ENCODE results near the gene CASK.
"Not testable (repeated sequence)": the region's sequence is repeated elsewhere in the genome, so short reads cannot be mapped to it uniquely, and the experiment has no call there.

CASK gene

DNA sequence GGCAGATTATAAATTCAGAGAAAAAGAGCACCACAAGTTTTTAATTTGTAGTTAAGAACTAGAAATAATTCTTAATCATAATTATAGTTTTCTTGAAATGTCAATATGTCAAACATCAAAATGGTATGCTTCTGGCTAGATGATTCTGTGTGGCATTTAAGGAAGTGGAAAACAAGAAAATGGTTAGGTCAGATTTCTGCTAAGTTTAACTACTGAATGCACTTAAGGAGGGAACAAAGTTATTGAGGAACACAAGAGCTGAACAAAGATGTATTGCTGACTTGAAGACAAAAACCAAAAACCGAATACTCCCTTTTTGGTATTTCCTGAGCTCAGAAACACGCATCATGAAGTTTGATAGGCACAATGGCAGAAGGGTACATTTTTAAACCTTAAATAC lies 293.3 kb downstream of the CASK start:
- Mint-ChIP-seq H3K4me3 (no peak overlapping the region), H3K36me3 (peaks cover 32% of the 10 kb centered on the region)
- no peak for ATAC-seq

DNA sequence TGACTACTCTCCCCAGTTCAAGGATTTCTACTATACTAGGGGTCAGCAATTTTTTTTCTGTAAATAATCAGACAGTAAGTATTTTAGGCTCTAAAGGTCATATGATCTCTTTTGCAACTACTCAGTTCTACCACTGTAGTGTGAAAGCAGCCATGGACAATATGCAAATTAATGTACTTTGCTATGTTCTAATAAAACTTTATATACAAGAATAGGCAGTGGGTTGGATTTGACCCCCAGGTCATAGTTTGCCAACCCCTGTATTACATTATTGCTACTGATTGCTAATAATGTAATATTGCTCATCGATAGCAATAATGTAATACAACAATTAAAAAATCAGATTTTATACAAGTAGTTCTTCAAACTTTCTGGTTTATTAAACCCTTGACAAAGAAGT lies 293.8 kb downstream of the CASK start:
- DNase-seq (ENCODE audit: low spot score in 2 of 2): no peak
- no peak overlapping the region for H3K27ac Mint-ChIP-seq
- peaks cover 33% of the 10 kb centered on the region for H3K36me3 Mint-ChIP-seq
- H3K9me3 Mint-ChIP-seq: no peaks in the 10 kb centered on the region
- ATAC-seq: no peak
- H3K4me3 Mint-ChIP-seq: no peak overlapping the region
- H3K4me1 Mint-ChIP-seq: no peaks in the 10 kb centered on the region

More for the DNA sequence above, 293.3 kb downstream of the CASK start:
- Mint-ChIP-seq H3K4me1 (no peaks in the 10 kb centered on the region), H3K27ac (no peak overlapping the region), H3K9me3 (no peaks in the 10 kb centered on the region)
- no peak for DNase-seq (ENCODE audit: low spot score in 2 of 2)

DNA sequence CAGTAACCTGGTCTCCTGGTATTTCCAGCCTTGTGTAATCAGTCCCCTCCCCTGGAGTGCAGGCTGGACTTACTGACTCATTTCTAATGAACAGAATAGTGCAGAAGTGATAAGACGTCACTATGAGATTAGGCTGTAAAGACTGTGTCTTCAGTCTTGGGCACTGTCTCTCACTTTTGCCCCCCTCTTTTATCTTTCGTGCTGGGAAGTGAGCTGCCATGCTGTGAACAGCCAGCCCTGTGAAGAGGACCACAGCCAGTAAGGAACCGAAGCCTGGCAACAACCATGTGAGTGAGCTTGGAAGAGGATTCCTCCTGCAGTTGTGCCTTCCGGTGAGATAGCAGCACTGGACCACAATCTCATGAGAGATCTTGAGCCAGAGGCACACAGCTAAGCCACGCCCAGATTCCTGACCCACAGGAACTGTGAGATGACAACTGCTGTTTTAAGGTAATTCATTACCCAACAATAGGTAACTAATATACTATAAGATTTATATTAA lies 302.1 kb downstream of the CASK start:
- DNase-seq (ENCODE audit: low spot score in 2 of 2) (no peak), ATAC-seq (no peak)
- Mint-ChIP-seq H3K4me3 (no peak overlapping the region), H3K36me3 (peaks cover 26% of the 10 kb centered on the region), H3K27ac (no peak overlapping the region), H3K9me3 (no peaks in the 10 kb centered on the region), H3K4me1 (peaks cover 5% of the 10 kb centered on the region)

DNA sequence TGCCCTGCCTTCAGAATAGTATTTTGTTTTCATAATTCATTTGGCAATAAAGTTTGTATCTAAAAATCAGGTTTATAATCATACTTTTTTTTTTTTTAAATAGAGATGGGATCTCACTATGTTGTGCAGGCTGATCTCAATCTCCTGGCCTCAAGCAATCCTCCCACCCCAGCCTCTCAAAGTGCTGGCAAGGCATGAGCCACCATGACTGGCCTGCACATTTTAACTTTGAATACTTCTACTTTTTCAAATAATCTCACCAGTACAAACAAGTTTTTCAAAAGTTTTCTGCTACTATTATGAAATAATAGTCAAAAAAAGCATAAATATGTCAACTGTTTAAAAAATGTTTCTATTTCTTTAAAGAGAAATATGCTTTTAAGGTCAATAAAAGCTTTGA lies 304.1 kb downstream of the CASK start:
- Mint-ChIP-seq H3K4me1 (peaks cover 5% of the 10 kb centered on the region), H3K36me3 (peaks cover 6% of the 10 kb centered on the region), H3K27ac (no peak overlapping the region), H3K4me3 (no peak overlapping the region), H3K9me3 (no peaks in the 10 kb centered on the region)
- no peak for DNase-seq (ENCODE audit: low spot score in 2 of 2)
- ATAC-seq: no peak

DNA sequence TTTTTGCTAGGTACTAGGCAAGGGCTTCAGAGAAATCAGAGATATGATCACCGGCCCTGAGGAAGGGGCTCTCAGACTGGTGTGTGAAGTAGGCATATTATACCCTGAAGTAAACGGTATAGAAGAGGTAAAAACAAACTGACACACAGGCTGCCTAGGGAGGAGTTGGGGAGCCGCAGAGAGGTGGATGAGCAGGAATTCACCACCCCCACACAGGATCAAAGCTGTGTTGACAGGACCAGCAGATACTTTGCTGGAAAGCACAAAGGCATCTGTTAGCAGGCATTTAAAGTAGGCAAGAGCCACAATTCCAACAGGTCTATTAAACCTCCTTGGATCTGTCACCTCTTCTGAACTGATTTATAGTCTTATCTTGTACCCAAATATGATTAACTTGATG lies 306.4 kb downstream of the CASK start:
- Mint-ChIP-seq H3K9me3 (no peaks in the 10 kb centered on the region), H3K4me3 (no peak overlapping the region), H3K27ac (no peak overlapping the region), H3K4me1 (peaks cover 5% of the 10 kb centered on the region), H3K36me3 (no peaks in the 10 kb centered on the region)
- DNase-seq (ENCODE audit: low spot score in 2 of 2) (no peak), ATAC-seq (no peak)

DNA sequence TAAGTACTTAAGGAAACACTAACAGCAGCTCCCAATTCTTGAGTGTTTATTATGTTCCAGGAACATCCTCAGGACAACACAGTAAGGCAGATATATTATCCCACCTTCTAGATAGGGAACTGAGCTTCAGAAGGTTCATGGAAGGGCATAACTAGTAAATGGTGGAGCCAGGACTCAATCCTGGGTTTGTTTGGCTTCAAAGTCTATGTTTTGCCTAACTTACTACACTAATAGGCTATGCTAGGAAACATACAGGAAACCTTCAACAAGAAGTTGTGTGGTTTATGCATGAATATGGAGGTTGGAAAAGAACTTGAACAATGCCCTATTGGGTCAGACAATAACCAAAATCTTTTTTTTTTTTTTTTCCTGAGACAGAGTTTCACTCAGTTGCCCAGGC lies 307.1 kb downstream of the CASK start:
- H3K27ac Mint-ChIP-seq: no peak overlapping the region
- no peak for DNase-seq (ENCODE audit: low spot score in 2 of 2)
- H3K4me3 Mint-ChIP-seq: no peak overlapping the region
- H3K36me3 Mint-ChIP-seq: no peaks in the 10 kb centered on the region
- no peak for ATAC-seq
- H3K4me1 Mint-ChIP-seq: peaks cover 5% of the 10 kb centered on the region
- no peaks in the 10 kb centered on the region for H3K9me3 Mint-ChIP-seq

DNA sequence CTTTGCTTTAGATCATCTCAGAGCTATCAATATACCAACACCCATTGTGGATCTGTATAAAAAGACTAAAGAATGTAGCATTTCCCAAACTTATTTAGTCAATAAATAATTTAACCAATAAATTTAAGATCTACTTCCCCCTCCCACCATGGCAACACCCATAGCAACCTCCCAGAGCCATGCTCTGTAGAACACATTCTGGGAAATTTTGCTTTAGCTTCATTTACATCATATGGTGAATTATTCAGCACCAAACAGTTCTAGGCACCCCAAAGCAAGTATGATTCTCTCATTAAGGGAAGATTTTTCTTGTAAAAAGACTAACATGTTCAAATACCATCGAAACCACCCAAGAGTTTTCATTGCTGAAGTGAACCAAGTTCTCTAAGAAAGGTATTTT lies 315.1 kb downstream of the CASK start:
- Mint-ChIP-seq H3K27ac (no peak overlapping the region), H3K36me3 (peaks cover 16% of the 10 kb centered on the region), H3K4me3 (no peak overlapping the region), H3K4me1 (no peaks in the 10 kb centered on the region), H3K9me3 (no peaks in the 10 kb centered on the region)
- no peak for ATAC-seq
- DNase-seq (ENCODE audit: low spot score in 2 of 2): no peak

DNA sequence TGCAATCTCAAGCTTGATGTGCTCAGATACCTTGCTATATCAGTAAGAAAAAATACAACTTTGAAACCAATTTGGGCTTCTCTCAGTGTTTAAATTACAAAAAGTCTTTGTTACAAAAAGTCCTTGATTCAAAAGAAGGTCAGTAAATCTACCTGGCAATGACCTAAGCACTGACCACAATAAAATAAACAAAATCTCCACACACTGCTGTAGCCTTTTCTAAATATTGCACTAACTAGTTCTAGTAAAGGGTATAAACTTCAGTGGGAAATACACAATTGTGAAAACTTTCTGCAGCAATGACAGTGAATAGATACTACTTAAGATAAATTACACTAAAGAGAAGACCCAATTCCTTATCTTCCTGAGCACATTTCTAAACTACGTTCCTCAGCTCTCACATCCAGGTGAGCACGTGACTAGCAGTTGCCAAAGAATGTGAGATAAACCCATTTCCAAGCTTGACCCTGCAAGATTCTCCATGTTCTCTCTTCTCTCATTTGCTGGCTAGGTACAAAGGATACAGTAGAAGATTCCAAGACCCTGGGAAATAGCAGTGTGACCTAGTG lies 316.0 kb downstream of the CASK start:
- Mint-ChIP-seq H3K36me3 (peaks cover 16% of the 10 kb centered on the region), H3K9me3 (no peaks in the 10 kb centered on the region), H3K27ac (no peak overlapping the region), H3K4me1 (no peaks in the 10 kb centered on the region), H3K4me3 (no peak overlapping the region)
- DNase-seq (ENCODE audit: low spot score in 2 of 2) (no peak), ATAC-seq (no peak)

DNA sequence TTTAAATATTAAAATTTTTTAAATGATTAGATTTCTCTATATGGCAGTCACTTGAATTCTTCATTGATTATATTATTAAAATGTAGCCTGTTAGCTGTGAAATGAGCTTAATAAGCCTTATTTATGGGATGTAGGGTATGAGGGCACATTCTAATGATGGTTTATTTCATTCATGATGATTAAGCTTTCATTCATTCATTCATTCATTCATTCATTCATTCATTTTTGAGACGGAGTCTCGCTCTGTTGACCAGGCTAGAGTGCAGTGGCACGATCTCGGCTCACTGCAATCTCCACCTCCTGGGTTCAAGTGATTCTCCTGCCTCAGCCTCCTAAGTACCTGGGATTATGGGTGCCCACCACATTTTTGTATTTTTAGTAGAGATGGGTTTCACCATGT lies 317.3 kb downstream of the CASK start:
- ATAC-seq; H3K9me3 Mint-ChIP-seq; H3K4me3 Mint-ChIP-seq; H3K27ac Mint-ChIP-seq; H3K4me1 Mint-ChIP-seq; DNase-seq (ENCODE audit: low spot score in 2 of 2): not testable (repeated sequence)
- H3K36me3 Mint-ChIP-seq: peaks cover 16% of the 10 kb centered on the region

DNA sequence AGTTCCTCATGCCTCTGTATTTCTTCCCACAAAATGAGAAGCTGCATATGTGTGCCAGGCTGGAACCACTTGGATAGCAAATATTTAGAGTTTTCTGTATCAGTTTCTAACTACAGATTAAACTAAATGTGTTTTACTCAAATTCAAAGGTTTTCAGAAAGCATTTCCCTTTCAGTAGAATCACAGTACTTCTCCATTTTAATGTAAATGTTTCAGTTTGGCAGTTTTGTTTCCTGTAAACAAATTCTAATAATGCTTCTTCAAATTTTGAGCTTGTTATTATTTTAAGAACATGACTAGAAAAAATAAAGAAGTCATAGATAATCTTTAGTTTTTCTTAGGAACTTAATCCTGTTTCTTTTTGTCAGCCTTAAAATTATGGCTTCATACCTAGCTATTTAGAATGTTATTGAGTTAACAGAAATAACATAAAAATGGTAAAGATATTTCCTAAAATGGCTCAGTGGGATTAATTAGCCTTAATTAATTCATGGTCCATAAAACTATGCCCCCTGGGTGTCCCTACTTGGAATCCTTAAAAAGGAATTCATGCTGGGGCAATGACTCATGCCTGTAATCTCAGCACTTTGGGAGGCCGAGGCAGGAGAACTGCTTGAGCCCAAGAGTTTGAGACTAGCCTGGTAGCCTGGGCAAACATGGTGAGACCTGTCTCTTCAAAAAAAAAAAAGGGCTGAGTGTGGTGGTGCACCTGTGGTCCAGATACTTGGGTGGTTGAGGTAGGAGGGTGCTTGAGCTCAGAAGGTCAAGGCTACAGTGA lies 318.4 kb downstream of the CASK start:
- Mint-ChIP-seq H3K4me1 (no peaks in the 10 kb centered on the region), H3K4me3 (no peak overlapping the region), H3K36me3 (peaks cover 9% of the 10 kb centered on the region), H3K9me3 (no peaks in the 10 kb centered on the region), H3K27ac (no peak overlapping the region)
- DNase-seq (ENCODE audit: low spot score in 2 of 2) (no peak), ATAC-seq (no peak)

DNA sequence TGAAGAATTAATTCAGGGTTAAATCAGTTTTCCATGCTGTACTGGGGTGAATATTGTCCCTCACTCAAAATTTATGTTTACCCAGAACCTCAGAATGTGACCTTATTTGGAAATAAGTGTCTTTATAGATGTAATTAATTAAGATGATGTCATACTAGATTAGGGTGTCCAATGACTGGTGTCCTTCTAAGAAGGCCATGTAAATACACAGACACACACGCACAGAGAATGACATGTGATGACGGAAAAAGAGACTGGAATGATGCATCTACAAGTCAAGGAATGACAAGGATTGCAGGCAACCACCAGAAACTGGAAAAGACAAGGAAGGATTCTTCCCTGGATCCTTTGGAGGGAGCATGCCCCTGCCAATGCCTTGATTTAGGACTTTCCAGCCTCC lies 319.2 kb downstream of the CASK start:
- no peak overlapping the region for H3K27ac Mint-ChIP-seq

DNA sequence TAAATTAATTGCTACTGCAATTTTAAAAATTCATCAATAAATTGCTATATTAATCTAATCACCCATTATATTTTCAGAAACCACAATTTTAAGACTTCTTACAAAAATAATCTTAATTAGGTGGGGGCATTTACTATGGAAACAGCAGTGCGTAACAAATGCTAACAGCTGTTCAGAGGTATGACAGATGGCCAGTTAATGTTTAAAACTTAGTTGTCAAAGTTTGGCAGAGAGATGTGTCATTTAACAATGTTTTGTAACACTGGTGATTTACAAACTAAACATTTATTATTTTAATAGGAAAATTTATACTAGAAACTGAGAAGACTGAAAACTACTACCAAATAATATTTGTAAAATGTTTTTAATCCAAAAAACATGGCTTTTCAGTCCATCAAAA lies 319.8 kb downstream of the CASK start:
- Mint-ChIP-seq H3K9me3 (no peaks in the 10 kb centered on the region), H3K4me1 (no peaks in the 10 kb centered on the region), H3K4me3 (no peak overlapping the region), H3K36me3 (no peaks in the 10 kb centered on the region), H3K27ac (no peak overlapping the region)
- no peak for ATAC-seq
- DNase-seq (ENCODE audit: low spot score in 2 of 2): no peak

More for the DNA sequence above, 319.2 kb downstream of the CASK start:
- Mint-ChIP-seq H3K4me1 (no peaks in the 10 kb centered on the region), H3K9me3 (no peaks in the 10 kb centered on the region), H3K4me3 (no peak overlapping the region), H3K36me3 (peaks cover 1% of the 10 kb centered on the region)
- DNase-seq (ENCODE audit: low spot score in 2 of 2): no peak
- no peak for ATAC-seq

DNA sequence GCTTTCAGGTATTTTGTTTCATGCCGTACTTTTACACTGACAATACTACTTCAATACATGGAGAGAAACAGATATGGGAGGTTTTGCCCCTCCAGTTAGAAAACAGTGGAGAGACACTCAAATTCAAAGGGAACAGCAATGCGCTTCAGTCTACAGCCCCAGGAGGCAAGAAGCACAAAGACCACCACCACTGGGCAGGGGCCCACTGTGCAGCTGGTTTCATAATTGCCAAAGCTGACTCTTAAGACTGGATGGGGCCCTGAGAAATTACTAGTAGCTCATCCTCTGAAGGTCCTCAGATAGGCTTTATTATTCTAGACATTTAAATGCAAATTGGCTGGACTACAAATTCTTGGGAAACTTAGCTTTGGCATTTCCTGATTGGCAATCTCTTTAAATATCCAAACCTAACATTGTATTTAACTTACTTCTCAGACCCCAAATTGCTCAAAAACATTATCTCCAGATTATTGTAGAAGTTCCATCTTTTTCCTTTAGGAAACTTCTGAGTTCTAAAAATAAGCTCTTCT lies 320.5 kb downstream of the CASK start:
- DNase-seq (ENCODE audit: low spot score in 2 of 2): no peak
- Mint-ChIP-seq H3K4me1 (no peaks in the 10 kb centered on the region), H3K27ac (no peak overlapping the region), H3K36me3 (no peaks in the 10 kb centered on the region), H3K9me3 (no peaks in the 10 kb centered on the region), H3K4me3 (no peak overlapping the region)
- ATAC-seq: no peak

DNA sequence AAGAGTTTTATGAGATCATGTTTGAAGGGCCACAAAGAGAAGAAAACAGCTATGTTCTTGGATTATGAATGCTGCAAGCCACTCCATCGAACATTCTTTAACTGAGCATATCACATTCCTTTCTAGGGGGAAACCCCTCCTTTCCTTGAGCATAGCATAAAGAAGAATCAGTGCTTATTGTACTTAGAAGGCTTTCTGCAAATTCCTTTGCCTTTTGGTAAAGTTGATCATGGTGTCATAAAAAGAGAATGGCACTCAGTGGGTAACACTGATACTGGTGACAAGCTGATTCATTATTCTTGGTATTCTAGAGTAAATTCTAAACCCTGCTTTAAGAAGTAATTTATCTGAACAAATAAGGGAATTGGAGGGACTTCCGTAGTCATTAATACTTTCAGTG lies 323.1 kb downstream of the CASK start:
- ATAC-seq (no peak), DNase-seq (ENCODE audit: low spot score in 2 of 2) (no peak)
- Mint-ChIP-seq H3K27ac (no peak overlapping the region), H3K4me3 (no peak overlapping the region), H3K4me1 (no peaks in the 10 kb centered on the region), H3K36me3 (no peaks in the 10 kb centered on the region), H3K9me3 (no peaks in the 10 kb centered on the region)

DNA sequence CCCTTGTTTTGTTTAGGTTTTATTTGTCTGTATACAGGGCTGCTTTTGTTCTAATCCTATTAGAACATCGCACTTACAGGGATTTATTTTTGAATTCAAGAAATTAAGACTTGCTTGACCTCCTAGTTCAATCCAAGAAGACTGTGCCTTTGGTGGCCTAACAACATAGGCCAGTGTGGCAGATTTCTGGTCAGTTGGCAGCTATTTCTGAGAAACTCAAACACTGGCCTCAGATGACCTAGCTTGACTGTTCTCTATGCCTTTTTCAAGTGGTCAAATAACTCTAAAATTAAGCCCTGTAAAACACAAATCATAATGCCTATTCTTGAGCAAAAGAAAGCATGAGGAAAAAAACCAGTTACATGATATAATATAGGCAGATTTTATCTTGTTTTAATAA lies 323.8 kb downstream of the CASK start:
- DNase-seq (ENCODE audit: low spot score in 2 of 2) (no peak), ATAC-seq (no peak)
- Mint-ChIP-seq H3K9me3 (no peaks in the 10 kb centered on the region), H3K4me3 (no peak overlapping the region), H3K27ac (no peak overlapping the region), H3K36me3 (peaks cover 2% of the 10 kb centered on the region), H3K4me1 (no peaks in the 10 kb centered on the region)

DNA sequence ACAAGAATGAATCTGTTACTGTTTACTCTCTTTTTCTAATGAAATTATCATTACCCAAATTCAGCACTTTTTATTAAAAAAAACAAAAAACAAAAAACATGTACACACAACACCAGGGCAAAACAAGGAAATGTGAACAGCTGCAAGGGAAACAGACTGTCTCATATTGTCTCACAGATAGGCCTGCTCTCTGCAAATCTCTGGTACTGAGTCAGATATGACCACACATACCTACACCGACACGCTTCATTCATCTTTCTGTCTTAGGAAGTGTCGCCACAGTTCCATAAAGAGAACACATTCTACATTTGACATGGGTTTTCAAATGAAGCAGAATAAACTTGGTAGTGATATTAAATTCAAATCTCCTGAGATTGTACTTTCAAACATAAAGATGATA lies 326.8 kb downstream of the CASK start:
- H3K36me3 Mint-ChIP-seq: peaks cover 5% of the 10 kb centered on the region
- DNase-seq (ENCODE audit: low spot score in 2 of 2): no peak
- no peak overlapping the region for H3K4me3 Mint-ChIP-seq
- no peaks in the 10 kb centered on the region for H3K9me3 Mint-ChIP-seq
- H3K4me1 Mint-ChIP-seq: no peaks in the 10 kb centered on the region
- ATAC-seq: peak; percentile 93
- no peak overlapping the region for H3K27ac Mint-ChIP-seq
